Fibroblast of lung (primary cell): ENCODE data around the gene RGS2. TPM values are rescaled to one million over a fixed set of nuclear protein-coding genes. Genes with fewer than 3 reads are reported as not detected.

Source experiments
- DNase-seq, 2 donors: peaks; one replicate each; pipeline versions ENCODE4 v3.0.0 to v3.0.0-alpha.2; 2010; ENCODE audit warnings: low read depth in 2 of 2
- H2AFZ ChIP-seq: 2 replicates; pipeline ENCODE4 v1.5.1; 2012; ENCODE audit warnings: low read length, control low read depth, inconsistent platforms
- H3K27ac ChIP-seq: 2 replicates; pipeline ENCODE4 v1.5.1; 2011; ENCODE audit warnings: low read length, control low read depth; ENCODE audit not compliant: insufficient read depth
- H3K27me3 ChIP-seq: 2 replicates; pipeline ENCODE4 v1.5.1; 2011; ENCODE audit warnings: mild to moderate bottlenecking, low read length; ENCODE audit not compliant: control insufficient read depth, insufficient read depth
- H3K36me3 ChIP-seq: 2 replicates; pipeline ENCODE4 v1.5.1; 2011; ENCODE audit warnings: low read length; ENCODE audit not compliant: control insufficient read depth, insufficient read depth
- H3K4me1 ChIP-seq: 2 replicates; pipeline ENCODE4 v1.5.1; 2011; ENCODE audit warnings: low read length; ENCODE audit not compliant: control insufficient read depth, insufficient read depth; ENCODE audit errors: extremely low read depth
- H3K4me2 ChIP-seq: 2 replicates; pipeline ENCODE4 v1.5.1; 2011; ENCODE audit warnings: low read length, control low read depth; ENCODE audit not compliant: insufficient read depth; ENCODE audit errors: extremely low read depth
- H3K4me3 ChIP-seq, 4 experiments: fragments of 200-600 bp in 1 of 4; sonication (generic) in 1 of 4; replicated peaks in 1 of 4; 2 replicates each; pipeline ENCODE4 v1.5.1; 2011 to 2016; ENCODE audit warnings: low read length in 4 of 4, low read depth in 3 of 4, mild to moderate bottlenecking in 3 of 4, control low read depth in 2 of 4, inconsistent platforms in 1 of 4, mixed read lengths in 1 of 4; ENCODE audit not compliant: insufficient read depth in 1 of 4; ENCODE audit errors: control extremely low read depth in 1 of 4
- H3K79me2 ChIP-seq: 2 replicates; pipeline ENCODE4 v1.5.1; 2012; ENCODE audit warnings: mild to moderate bottlenecking, low read length, inconsistent platforms; ENCODE audit not compliant: control insufficient read depth, insufficient read depth
- H3K9ac ChIP-seq: 2 replicates; pipeline ENCODE4 v1.5.1; 2011; ENCODE audit warnings: mild to moderate bottlenecking, low read length, control low read depth; ENCODE audit not compliant: insufficient read depth
- H3K9me3 ChIP-seq: 2 replicates; pipeline ENCODE4 v1.5.1; 2012; ENCODE audit warnings: low read depth, low read length; ENCODE audit not compliant: control insufficient read depth, insufficient read depth
- H4K20me1 ChIP-seq: 2 replicates; pipeline ENCODE4 v1.5.1; 2011; ENCODE audit warnings: low read length; ENCODE audit not compliant: control insufficient read depth, insufficient read depth; ENCODE audit errors: extremely low read depth
- EZH2 ChIP-seq: IDR thresholded peaks from 2 replicates; pipeline ENCODE4 v1.5.1; 2012; ENCODE audit warnings: low read length, control low read depth, mild to moderate bottlenecking; ENCODE audit errors: missing control alignments
- polyA plus RNA-seq, 2 donors: library from polyadenylated mRNA; depleted of rRNA in 1 of 2; stranded (reverse) in 1 of 2; unstranded in 1 of 2; fragments of >200 nt; gene quantifications; 2 replicates each; pipeline ENCODE4 v1.2.1, GENCODE V29; 2011 to 2012; ENCODE audit warnings: missing spikeins in 1 of 2
- total RNA-seq: library from RNA; depleted of rRNA; stranded (reverse); fragments of >200 nt; gene quantifications from 2 replicates; pipeline ENCODE4 v1.2.1, GENCODE V29; 2014
- TF ChIP-seq, protein P1 (sequence below), 2 donors: IDR thresholded peaks in 1 of 2; conservative IDR thresholded peaks in 1 of 2; 1 replicate in 1 of 2; 2 replicates in 1 of 2; pipeline ENCODE4 v1.5.1; 2011 to 2012; ENCODE audit warnings: low read length in 2 of 2, control low read depth in 1 of 2, inconsistent platforms in 1 of 2, low read depth in 1 of 2, mild to moderate bottlenecking in 1 of 2

Gene RGS2
- total and polyA plus RNA-seq, 2 donors (not counting 1 experiment from before 2014, with no cell fraction given), result 31.7 to 43.9 TPM

DNA sequence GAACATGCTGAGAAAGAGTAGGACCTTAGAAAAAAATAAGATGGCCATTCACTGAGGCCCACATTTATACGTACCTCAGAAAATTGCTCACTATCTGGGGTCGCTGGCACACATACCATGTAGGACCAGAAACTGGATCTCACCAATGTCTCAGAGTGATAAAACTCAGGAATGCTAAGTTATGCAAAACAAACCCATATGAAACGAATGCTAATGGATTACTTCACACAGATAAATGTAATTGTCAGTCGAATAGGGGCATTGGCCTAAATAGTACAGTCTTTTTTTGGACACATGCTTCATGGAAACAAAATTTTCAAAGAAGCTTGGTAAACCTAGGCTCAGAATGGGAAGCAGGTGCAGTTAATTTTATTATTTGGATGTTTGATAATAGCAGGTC lies 32.6 kb upstream of the RGS2 start:
- Histone ChIP-seq H3K27me3 (no peaks in the 10 kb centered on the region), H2AFZ (no peak overlapping the region), H3K4me1 (no peaks in the 10 kb centered on the region), H3K79me2 (no peaks in the 10 kb centered on the region), H3K4me3 (no peak overlapping the region), H4K20me1 (no peaks in the 10 kb centered on the region), H3K36me3 (no peaks in the 10 kb centered on the region), H3K9ac (no peak overlapping the region), H3K4me2 (no peak overlapping the region), H3K27ac (no peak overlapping the region), H3K9me3 (no peaks in the 10 kb centered on the region)
- TF ChIP-seq, protein P1, sequence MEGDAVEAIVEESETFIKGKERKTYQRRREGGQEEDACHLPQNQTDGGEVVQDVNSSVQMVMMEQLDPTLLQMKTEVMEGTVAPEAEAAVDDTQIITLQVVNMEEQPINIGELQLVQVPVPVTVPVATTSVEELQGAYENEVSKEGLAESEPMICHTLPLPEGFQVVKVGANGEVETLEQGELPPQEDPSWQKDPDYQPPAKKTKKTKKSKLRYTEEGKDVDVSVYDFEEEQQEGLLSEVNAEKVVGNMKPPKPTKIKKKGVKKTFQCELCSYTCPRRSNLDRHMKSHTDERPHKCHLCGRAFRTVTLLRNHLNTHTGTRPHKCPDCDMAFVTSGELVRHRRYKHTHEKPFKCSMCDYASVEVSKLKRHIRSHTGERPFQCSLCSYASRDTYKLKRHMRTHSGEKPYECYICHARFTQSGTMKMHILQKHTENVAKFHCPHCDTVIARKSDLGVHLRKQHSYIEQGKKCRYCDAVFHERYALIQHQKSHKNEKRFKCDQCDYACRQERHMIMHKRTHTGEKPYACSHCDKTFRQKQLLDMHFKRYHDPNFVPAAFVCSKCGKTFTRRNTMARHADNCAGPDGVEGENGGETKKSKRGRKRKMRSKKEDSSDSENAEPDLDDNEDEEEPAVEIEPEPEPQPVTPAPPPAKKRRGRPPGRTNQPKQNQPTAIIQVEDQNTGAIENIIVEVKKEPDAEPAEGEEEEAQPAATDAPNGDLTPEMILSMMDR (conservative IDR thresholded peaks at IDR 0.05 in 1 of 2, IDR thresholded peaks at IDR 0.05 in 1 of 2; ENCODE audit: low read depth in 1 of 2, low read length in 2 of 2), result no peak
- no peak for TF ChIP-seq EZH2
- DNase-seq, result no peak

DNA sequence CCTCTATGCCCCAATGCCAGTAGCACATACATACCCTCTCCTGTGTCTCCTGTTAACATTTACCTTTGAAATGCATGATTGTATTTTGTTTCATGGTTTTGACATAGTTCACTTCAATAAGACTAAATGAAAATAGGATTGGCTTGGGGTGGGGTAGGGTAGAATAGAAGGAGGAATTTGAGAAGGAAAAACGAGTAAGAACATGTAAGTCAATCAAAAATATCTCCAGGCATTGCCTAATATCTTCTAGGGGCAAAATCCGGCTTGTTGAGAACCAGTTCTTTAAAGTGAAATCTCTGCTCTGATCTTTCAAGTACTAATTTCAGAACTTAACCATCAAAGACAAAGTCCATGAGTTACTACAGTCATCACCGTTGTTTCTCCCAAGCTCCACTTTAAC lies 31.8 kb upstream of the RGS2 start:
- Histone ChIP-seq H3K4me1 (no peaks in the 10 kb centered on the region), H3K9ac (no peak overlapping the region), H3K9me3 (no peaks in the 10 kb centered on the region), H3K27ac (no peak overlapping the region), H3K4me3 (no peak overlapping the region), H3K4me2 (no peak overlapping the region), H3K27me3 (no peaks in the 10 kb centered on the region), H2AFZ (no peak overlapping the region), H4K20me1 (no peaks in the 10 kb centered on the region), H3K79me2 (no peaks in the 10 kb centered on the region), H3K36me3 (no peaks in the 10 kb centered on the region)
- DNase-seq, result no peak
- TF ChIP-seq, protein P1 (conservative IDR thresholded peaks at IDR 0.05 in 1 of 2, IDR thresholded peaks at IDR 0.05 in 1 of 2; ENCODE audit: low read depth in 1 of 2, low read length in 2 of 2), result no peak
- no peak for TF ChIP-seq EZH2

DNA sequence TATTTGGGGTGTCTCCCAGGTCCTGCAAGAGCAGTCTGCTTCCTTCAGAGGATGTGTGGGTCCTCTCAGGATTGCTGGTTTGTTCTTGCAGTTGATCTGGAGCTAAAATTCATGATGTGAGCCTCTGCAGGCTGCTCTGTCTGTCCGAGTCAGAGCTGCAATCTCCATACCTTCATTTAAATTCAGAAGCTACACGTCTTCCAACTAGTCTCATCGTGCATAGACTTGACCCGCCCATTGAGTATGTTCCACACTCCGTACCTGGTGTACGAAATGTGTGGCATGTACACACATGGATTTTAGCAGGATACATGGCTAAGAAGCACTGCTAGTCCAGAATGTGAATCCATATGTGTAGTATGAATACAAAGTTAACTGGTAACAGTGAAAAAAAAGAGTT lies 25.0 kb upstream of the RGS2 start:
- H3K9me3 ChIP-seq, result no peaks in the 10 kb centered on the region
- H3K27ac ChIP-seq, result no peak overlapping the region
- no peaks in the 10 kb centered on the region for H3K79me2 ChIP-seq
- no peaks in the 10 kb centered on the region for H4K20me1 ChIP-seq
- H3K4me1 ChIP-seq, result no peaks in the 10 kb centered on the region
- H3K36me3 ChIP-seq, result no peaks in the 10 kb centered on the region
- H3K9ac ChIP-seq, result no peak overlapping the region
- no peak for DNase-seq
- TF ChIP-seq, protein P1 (conservative IDR thresholded peaks at IDR 0.05 in 1 of 2, IDR thresholded peaks at IDR 0.05 in 1 of 2; ENCODE audit: low read depth in 1 of 2, low read length in 2 of 2), result no peak
- TF ChIP-seq EZH2, result no peak
- no peak overlapping the region for H3K4me3 ChIP-seq
- no peak overlapping the region for H3K4me2 ChIP-seq
- H2AFZ ChIP-seq, result no peak overlapping the region
- no peaks in the 10 kb centered on the region for H3K27me3 ChIP-seq
